A673 (cell line): Measurements from ENCODE around the gene ISYNA1.

Experiments
- CTCF ChIP-seq: fragments of 300-800, 200-600 bp; sonication (generic); conservative IDR thresholded peaks from 2 replicates; pipeline ENCODE4 v1.5.1; 2017; ENCODE audit warnings: low read depth, mild to moderate bottlenecking, antibody characterized with exemption, low read length, moderate library complexity, mixed read lengths
- EZH2 ChIP-seq: fragments of 200-600 bp; sonication (generic); IDR thresholded peaks from 2 replicates; pipeline ENCODE4 v1.6.1; 2017; ENCODE audit warnings: borderline replicate concordance, low read depth, mild to moderate bottlenecking, mixed read lengths, antibody characterized with exemption, low read length; ENCODE audit not compliant: poor library complexity, severe bottlenecking

GRCh38 chr19:18428787-18429674, 8.9 kb downstream of the ISYNA1 start:
- TF ChIP-seq CTCF = no peak
- TF ChIP-seq EZH2 = no peak
